PC-9 (cell line): ENCODE measurements around the gene SETBP1. TPM values are rescaled to one million over a fixed set of nuclear protein-coding genes. Genes with fewer than 3 reads are reported as not detected.

Source experiments
- BruUV-seq: library from RNA; stranded (reverse); fragments of 400-500 nt; replicated peaks from 2 replicates; lab custom pipeline; 2021; lab: Mats Ljungman, UMichigan
- CTCF ChIA-PET: fragments of 300-600 bp; sonication (Branson Sonifier 250); formaldehyde crosslinking; loops from one replicate; lab custom pipeline; 2022; ENCODE audit warnings: antibody characterized with exemption; lab: Charles Lee
- POLR2A ChIA-PET: fragments of 300-600 bp; sonication (Branson Sonifier 250); formaldehyde crosslinking; loops from one replicate; lab custom pipeline; 2022; ENCODE audit warnings: antibody characterized with exemption; ENCODE audit not compliant: unreplicated experiment; lab: Charles Lee
- DNase-seq, 2 experiments: peaks; one replicate each; pipeline versions ENCODE4 v3.0.0 to v3.0.0-alpha.2; 2015 to 2022; ENCODE audit warnings: mixed read lengths in 1 of 2
- H2AFZ ChIP-seq: fragments of 200-600 bp; sonication (generic); 2 replicates; pipeline ENCODE4 v1.8.1; 2017; ENCODE audit warnings: antibody characterized with exemption
- H3F3A ChIP-seq: fragments of 200-600 bp; sonication (generic); 2 replicates; pipeline ENCODE4 v1.8.1; 2017; ENCODE audit warnings: antibody characterized with exemption, mild to moderate bottlenecking, low read depth; ENCODE audit not compliant: insufficient read depth
- H3K27ac ChIP-seq: fragments of 200-600 bp; sonication (generic); 2 replicates; pipeline ENCODE4 v1.6.1; 2016; ENCODE audit warnings: mixed run types
- H3K27me3 ChIP-seq: fragments of 200-600 bp; sonication (generic); 2 replicates; pipeline ENCODE4 v1.6.1; 2016; ENCODE audit warnings: low read depth, mixed run types; ENCODE audit not compliant: insufficient read depth
- H3K36me3 ChIP-seq: fragments of 200-600 bp; sonication (generic); 2 replicates; pipeline ENCODE4 v1.6.1; 2016; ENCODE audit warnings: low read depth, mixed run types
- H3K4me1 ChIP-seq: fragments of 200-600 bp; sonication (generic); replicated peaks from 2 replicates; pipeline ENCODE4 v1.6.1; 2016; ENCODE audit warnings: mixed run types; ENCODE audit not compliant: insufficient read depth
- H3K4me2 ChIP-seq: fragments of 200-600 bp; sonication (generic); 2 replicates; pipeline ENCODE4 v1.6.1; 2017; ENCODE audit warnings: mixed run types
- H3K4me3 ChIP-seq: fragments of 200-600 bp; sonication (generic); 2 replicates; pipeline ENCODE4 v1.6.1; 2016; ENCODE audit warnings: mixed run types
- H3K79me2 ChIP-seq: fragments of 200-600 bp; sonication (generic); 2 replicates; pipeline ENCODE4 v1.6.1; 2017; ENCODE audit warnings: low read depth, mixed run types
- H3K9me2 ChIP-seq: fragments of 200-600 bp; sonication (generic); 2 replicates; pipeline ENCODE4 v1.8.1; 2017; ENCODE audit warnings: mild to moderate bottlenecking; ENCODE audit not compliant: insufficient read depth
- H3K9me3 ChIP-seq: fragments of 200-600 bp; sonication (generic); 2 replicates; pipeline ENCODE4 v1.8.1; 2016; ENCODE audit warnings: low read depth; ENCODE audit not compliant: insufficient read depth
- H4K20me1 ChIP-seq: fragments of 200-600 bp; sonication (generic); 2 replicates; pipeline ENCODE4 v1.8.1; 2017; ENCODE audit not compliant: insufficient read depth
- CTCF ChIP-seq: fragments of 200-600 bp; sonication (generic); conservative IDR thresholded peaks from 2 replicates; pipeline ENCODE4 v1.6.1; 2017; ENCODE audit warnings: mixed run types, antibody characterized with exemption, mild to moderate bottlenecking, moderate library complexity
- EZH2 ChIP-seq: fragments of 200-600 bp; sonication (generic); IDR thresholded peaks from 2 replicates; pipeline ENCODE4 v1.8.0; 2017; ENCODE audit warnings: antibody characterized with exemption, low read depth
- intact Hi-C: fragments of 100-400 bp; cut with micrococcal nuclease; formaldehyde crosslinking; loops from one replicate; pipeline ENCODE4 v1.10.0; 2022; ENCODE audit not compliant: unreplicated experiment
- total RNA-seq: library from RNA; stranded (reverse); gene quantifications from 2 replicates; pipeline ENCODE4 v1.2.3, GENCODE V29; 2021

Gene SETBP1
- total RNA-seq, 1 experiment from 2014 or later: 9.0 TPM

GRCh38 chr18:45071956-45072355 lies 391.3 kb downstream of the SETBP1 start:
- intact Hi-C loops: no loop called here
- H3K9me2 ChIP-seq: no peaks in the 10 kb centered on the region
- H3K79me2 ChIP-seq: no peaks in the 10 kb centered on the region
- no peaks in the 10 kb centered on the region for H3K27me3 ChIP-seq
- H3K4me1 ChIP-seq: no peaks in the 10 kb centered on the region
- no peak overlapping the region for H3K4me3 ChIP-seq
- DNase-seq: no peak
- no peaks in the 10 kb centered on the region for H3K9me3 ChIP-seq
- ChIA-PET POLR2A (no interaction called here), CTCF (no interaction called here)
- no peak overlapping the region for H3K27ac ChIP-seq
- no peaks in the 10 kb centered on the region for H4K20me1 ChIP-seq
- no peak overlapping the region for H3K4me2 ChIP-seq
- BruUV-seq: no TSS peak
- no peaks in the 10 kb centered on the region for H3F3A ChIP-seq
- no peaks in the 10 kb centered on the region for H3K36me3 ChIP-seq
- no peak for TF ChIP-seq CTCF
- no peak for TF ChIP-seq EZH2
- H2AFZ ChIP-seq: no peak overlapping the region

GRCh38 chr18:45073556-45073955 lies 392.9 kb downstream of the SETBP1 start:
- BruUV-seq: no TSS peak
- Histone ChIP-seq H3K79me2 (no peaks in the 10 kb centered on the region), H3K9me2 (no peaks in the 10 kb centered on the region), H3K4me1 (no peaks in the 10 kb centered on the region), H3K4me2 (no peak overlapping the region), H3K27ac (no peak overlapping the region), H3K4me3 (no peak overlapping the region), H3K9me3 (no peaks in the 10 kb centered on the region), H3F3A (no peaks in the 10 kb centered on the region), H3K27me3 (no peaks in the 10 kb centered on the region), H2AFZ (no peak overlapping the region), H3K36me3 (no peaks in the 10 kb centered on the region), H4K20me1 (no peaks in the 10 kb centered on the region)
- CTCF ChIA-PET: no interaction called here
- no peak for TF ChIP-seq EZH2
- TF ChIP-seq CTCF: no peak
- POLR2A ChIA-PET: no interaction called here
- no peak for DNase-seq
- intact Hi-C loops: no loop called here

- Histone ChIP-seq H3K9me3 (no peaks in the 10 kb centered on the region; the same call in 1 of the 2 replicates), H3K27me3 (no peaks in the 10 kb centered on the region), H3K9me2 (no peaks in the 10 kb centered on the region), H3K79me2 (no peaks in the 10 kb centered on the region), H2AFZ (no peak overlapping the region), H3K4me1 (no peaks in the 10 kb centered on the region), H3K27ac (no peak overlapping the region), H3K4me3 (no peak overlapping the region), H3F3A (no peaks in the 10 kb centered on the region), H3K4me2 (no peak overlapping the region), H3K36me3 (no peaks in the 10 kb centered on the region), H4K20me1 (no peaks in the 10 kb centered on the region)
- POLR2A ChIA-PET: no interaction called here
- CTCF ChIA-PET: no interaction called here
- no peak for DNase-seq
- BruUV-seq: no TSS peak
- intact Hi-C loops: no loop called here
- no peak for TF ChIP-seq CTCF
- TF ChIP-seq EZH2: no peak
Observed at GRCh38 chr18:45081566-45082181, 401.0 kb downstream of the SETBP1 start.
